GM12891 (cell line): Measurements from ENCODE around the gene KRTAP4-8.

ENCODE experiments used
- POLR2A ChIP-seq: IDR thresholded peaks from 2 replicates; pipeline ENCODE4 v1.6.1; 2011; ENCODE audit warnings: low read depth, low read length, control low read depth
- POLR2AphosphoS5 ChIP-seq: IDR thresholded peaks from 2 replicates; pipeline ENCODE4 v1.6.1; 2011; ENCODE audit warnings: low read depth, low read length, control low read depth
- POU2F2 ChIP-seq: IDR thresholded peaks from 2 replicates; pipeline ENCODE4 v1.6.1; 2011; ENCODE audit warnings: low read depth, mild to moderate bottlenecking, control low read depth, low read length, moderate library complexity
- TAF1 ChIP-seq: IDR thresholded peaks from 2 replicates; pipeline ENCODE4 v1.6.1; 2011; ENCODE audit warnings: low read depth, low read length, control low read depth

DNA sequence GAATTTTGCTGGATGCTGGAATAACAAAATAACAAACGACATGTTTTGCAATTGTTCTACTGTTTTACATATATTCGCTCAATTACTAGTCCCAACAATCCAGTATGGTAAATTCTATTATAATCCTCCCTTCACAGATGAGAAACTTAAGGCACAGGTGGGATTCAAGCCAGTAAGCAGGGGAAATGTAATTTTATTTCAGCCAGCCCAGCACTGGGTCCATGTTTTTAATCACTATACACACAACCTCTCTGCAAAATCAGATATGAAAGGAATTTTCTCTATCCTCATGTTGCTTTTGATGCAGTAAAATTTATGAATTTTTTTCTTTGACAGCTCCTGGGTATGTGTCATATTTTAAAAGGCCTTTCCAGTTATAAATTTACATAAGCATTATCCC, 47.3 kb upstream of the KRTAP4-8 start:
- TF ChIP-seq POLR2AphosphoS5 (no peak), POLR2A (no peak), TAF1 (no peak), POU2F2 (no peak)
